ENCODE data around the gene HOXA13. TPM values are rescaled to one million over a fixed set of nuclear protein-coding genes. Genes with fewer than 3 reads are reported as not detected.

The HOXA13 gene
- total and polyA plus RNA-seq, 2 donors (not counting 1 experiment from before 2014, with no cell fraction given): not detected

DNA sequence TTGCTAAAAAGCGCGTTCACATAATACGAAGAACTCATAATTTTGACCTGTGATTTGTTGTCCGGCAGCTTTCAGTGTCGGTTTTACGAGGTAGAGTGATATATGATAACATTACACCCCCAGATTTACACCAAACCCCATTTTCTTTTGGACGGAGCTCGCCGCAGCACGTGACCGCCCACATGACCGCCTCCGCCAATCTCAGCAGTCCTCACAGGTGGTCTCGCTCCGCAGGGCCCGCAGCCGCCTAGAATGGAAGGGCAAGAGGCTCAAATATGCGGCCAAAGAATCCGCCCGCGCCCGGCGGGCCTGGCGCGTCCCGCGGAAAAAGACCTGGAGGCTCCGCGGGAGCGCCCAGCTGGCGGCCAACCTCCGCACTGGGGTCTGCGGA, 43.4 kb downstream of the HOXA13 start, which contains the start of gene HOXA7:
TSS of gene HOXA7 (minus strand) at position 168 of the 391 bp plus-strand sequence. CDS start at position 38, 130 bp downstream.
- Histone ChIP-seq H3K36me3 (replicated peaks in 1 of 2; ENCODE audit: control extremely low read depth in 1 of 2, control insufficient read depth in 1 of 2, extremely low read depth in 1 of 2, insufficient read depth in 2 of 2, low read length in 1 of 2) (no peaks in the 10 kb centered on the region), H3K4me3 (ENCODE audit: control extremely low read depth in 1 of 5, extremely low read depth in 1 of 5, insufficient read depth in 1 of 5, low read depth in 2 of 5, low read length in 4 of 5) (peak within 1 kb of the TSS in 2 of 5 experiments; percentile 8 to 15), H3K4me1 (ENCODE audit: control insufficient read depth in 2 of 2, insufficient read depth in 2 of 2, low read length in 2 of 2) (peaks cover 65 to 75% of the 10 kb centered on the region in 2 donors), H3K79me2 (ENCODE audit: control insufficient read depth, insufficient read depth, low read length) (no peaks in the 10 kb centered on the region), H3K4me2 (replicated peaks; ENCODE audit: low read depth, low read length, poor library complexity, severe bottlenecking) (peak within 1 kb of the TSS; percentile 42), H3K9me3 (ENCODE audit: control extremely low read depth in 1 of 3, control insufficient read depth in 2 of 3, insufficient read depth in 1 of 3, low read length in 2 of 3) (peaks cover 0 to 82% (median 18%) of the 10 kb centered on the region in 3 donors), H3K27ac (ENCODE audit: low read length in 2 of 2) (no peak within 1 kb of the TSS), H3K9ac (ENCODE audit: low read length) (peak within 1 kb of the TSS; percentile 8), H2AFZ (ENCODE audit: insufficient read depth, low read depth, low read length, poor library complexity, severe bottlenecking) (no peak within 1 kb of the TSS), H4K20me1 (ENCODE audit: control insufficient read depth, insufficient read depth, low read length, poor library complexity, severe bottlenecking) (peaks cover 10% of the 10 kb centered on the region), H3K27me3 (replicated peaks in 1 of 4; ENCODE audit: control extremely low read depth in 1 of 4, control insufficient read depth in 3 of 4, insufficient read depth in 4 of 4, low read length in 3 of 4) (peaks cover 1 to 94% (median 80%) of the 10 kb centered on the region in 4 experiments)
- Mint-ChIP-seq H3K27ac (peak within 1 kb of the TSS; percentile 87), H3K4me1 (peaks cover 44% of the 10 kb centered on the region), H3K4me3 (peak within 1 kb of the TSS; percentile 23), H3K9me3 (ENCODE audit: insufficient read depth) (no peaks in the 10 kb centered on the region), H3K27me3 (peaks cover 77% of the 10 kb centered on the region)
- DNase-seq (peak; percentile 54), ATAC-seq (ENCODE audit: low read depth) (no peak)
- intact Hi-C loops (cut with micrococcal nuclease): loop anchor here (2.0 kb wide), 2 partner anchors 84 to 1300 kb away; no protein-coding TSS in a partner anchor
- CTCF ChIA-PET: interaction anchor here (0.8 to 2.0 kb wide), 3 partner anchors 39 to 1302 kb away, joined by 4 to 7 read pairs (median 5); no protein-coding TSS in a partner anchor
- WGBS (ENCODE audit: insufficient coverage): 2% methylated on average over 27 of the region's 33 CpGs
- POLR2A ChIA-PET: interaction anchor here (1.5 kb wide), 1 partner anchor 1301 kb away, joined by 3 read pairs; no protein-coding TSS in a partner anchor
- TF ChIP-seq EZH2 (IDR thresholded peaks at IDR 0.05; ENCODE audit: borderline replicate concordance, insufficient read depth, low read depth, low read length, poor library complexity, severe bottlenecking) (no peak), CTCF (IDR thresholded peaks at IDR 0.05) (no peak)
